Measurements from ENCODE around the gene ZNF326. TPM values are rescaled to one million over a fixed set of nuclear protein-coding genes. Genes with fewer than 3 reads are reported as not detected.
"Not testable (repeated sequence)": the region's sequence is repeated elsewhere in the genome, so short reads cannot be mapped to it uniquely, and the experiment has no call there.

Gene ZNF326
- polyA plus RNA-seq, 1 donor (not counting 4 experiments of a cell fraction or from before 2014, with no cell fraction given), result 22.7 TPM

DNA sequence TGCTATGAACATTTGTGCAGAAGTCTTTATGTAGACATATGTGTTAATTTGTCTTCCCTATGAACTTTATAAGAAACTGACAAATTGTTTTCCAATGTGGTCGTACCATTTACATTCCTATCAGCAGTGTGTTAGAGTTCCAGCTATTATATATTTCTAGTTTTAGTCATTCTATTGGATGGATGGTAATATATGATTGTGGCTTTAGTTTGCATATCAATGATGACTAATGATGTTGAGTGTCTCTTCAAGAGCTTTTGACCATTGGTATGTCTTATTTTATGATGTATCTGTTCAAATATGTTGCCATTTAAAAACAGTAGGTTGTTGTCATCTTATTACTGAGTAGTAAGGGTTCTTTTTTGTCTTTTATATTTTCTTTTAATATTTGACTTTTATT, 16.2 kb upstream of the ZNF326 start:
- no peak overlapping the region for H3K4me2 ChIP-seq (ENCODE audit: control insufficient read depth, extremely low read depth, insufficient read depth, low read depth, low read length)
- no peak for TF ChIP-seq EZH2 (IDR thresholded peaks at IDR 0.05; ENCODE audit: low read length)
- TF ChIP-seq, protein P1, sequence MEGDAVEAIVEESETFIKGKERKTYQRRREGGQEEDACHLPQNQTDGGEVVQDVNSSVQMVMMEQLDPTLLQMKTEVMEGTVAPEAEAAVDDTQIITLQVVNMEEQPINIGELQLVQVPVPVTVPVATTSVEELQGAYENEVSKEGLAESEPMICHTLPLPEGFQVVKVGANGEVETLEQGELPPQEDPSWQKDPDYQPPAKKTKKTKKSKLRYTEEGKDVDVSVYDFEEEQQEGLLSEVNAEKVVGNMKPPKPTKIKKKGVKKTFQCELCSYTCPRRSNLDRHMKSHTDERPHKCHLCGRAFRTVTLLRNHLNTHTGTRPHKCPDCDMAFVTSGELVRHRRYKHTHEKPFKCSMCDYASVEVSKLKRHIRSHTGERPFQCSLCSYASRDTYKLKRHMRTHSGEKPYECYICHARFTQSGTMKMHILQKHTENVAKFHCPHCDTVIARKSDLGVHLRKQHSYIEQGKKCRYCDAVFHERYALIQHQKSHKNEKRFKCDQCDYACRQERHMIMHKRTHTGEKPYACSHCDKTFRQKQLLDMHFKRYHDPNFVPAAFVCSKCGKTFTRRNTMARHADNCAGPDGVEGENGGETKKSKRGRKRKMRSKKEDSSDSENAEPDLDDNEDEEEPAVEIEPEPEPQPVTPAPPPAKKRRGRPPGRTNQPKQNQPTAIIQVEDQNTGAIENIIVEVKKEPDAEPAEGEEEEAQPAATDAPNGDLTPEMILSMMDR (optimal IDR thresholded peaks at IDR 0.05 in 1 of 3, IDR thresholded peaks at IDR 0.05 in 1 of 3, conservative IDR thresholded peaks at IDR 0.05 in 1 of 3; ENCODE audit: extremely low read depth in 1 of 3, insufficient read depth in 2 of 3, low read length in 3 of 3), result no peak
- DNase-seq (ENCODE audit: low read depth, low spot score) (no peak), FAIRE-seq (no peak)
- dilution Hi-C loops (cut with MboI; ENCODE audit: extremely low pct_ligation_motif_present, low sequenced_read_pairs), result no loop called here
- H2AFZ ChIP-seq (ENCODE audit: control insufficient read depth, low read length), result no peak overlapping the region
- H3K27me3 ChIP-seq (ENCODE audit: control insufficient read depth, extremely low read depth, insufficient read depth, low read length), result no peaks in the 10 kb centered on the region
- no peaks in the 10 kb centered on the region for H3K79me2 ChIP-seq (ENCODE audit: control insufficient read depth, insufficient read depth, low read length)
- peaks cover 9% of the 10 kb centered on the region for H3K4me1 ChIP-seq (ENCODE audit: control insufficient read depth, extremely low read depth, insufficient read depth, low read length)
- no peaks in the 10 kb centered on the region for H3K9me3 ChIP-seq (ENCODE audit: control insufficient read depth, low read depth, low read length)
- no peak overlapping the region for H3K9ac ChIP-seq (ENCODE audit: control insufficient read depth, extremely low read depth, insufficient read depth, low read length)
- no peaks in the 10 kb centered on the region for H3K36me3 ChIP-seq (ENCODE audit: control insufficient read depth in 2 of 2, extremely low read depth in 1 of 2, insufficient read depth in 2 of 2, low read length in 2 of 2)
- no peak overlapping the region for H3K27ac ChIP-seq (ENCODE audit: control insufficient read depth, insufficient read depth, low read length)
- H3K4me3 ChIP-seq (ENCODE audit: control insufficient read depth in 2 of 3, extremely low read depth in 1 of 3, insufficient read depth in 2 of 3, low read depth in 1 of 3, low read length in 3 of 3), result no peak overlapping the region
- H3K9me1 ChIP-seq (ENCODE audit: control insufficient read depth, extremely low read depth, insufficient read depth, low read length), result no peaks in the 10 kb centered on the region
- H4K20me1 ChIP-seq (ENCODE audit: control insufficient read depth, extremely low read depth, insufficient read depth, low read length), result no peaks in the 10 kb centered on the region

DNA sequence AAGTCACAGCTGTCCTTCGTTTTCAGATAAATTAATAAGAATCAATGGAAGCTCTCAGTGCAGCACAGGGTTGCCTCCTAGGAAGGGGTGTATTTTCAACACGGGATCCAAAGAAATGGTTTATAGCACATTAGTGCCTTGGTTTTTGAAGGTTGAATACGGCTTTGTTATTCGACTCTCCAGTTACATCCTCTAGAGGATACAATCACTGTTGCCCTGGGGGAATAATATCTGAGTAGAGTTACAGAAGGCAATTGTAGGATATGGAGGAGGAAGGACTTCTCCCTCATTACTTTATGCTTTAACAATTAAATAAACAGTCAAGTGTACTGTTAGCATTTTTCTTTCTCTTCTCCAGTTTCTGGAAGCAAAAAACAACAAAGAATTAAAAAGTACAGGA, 14.3 kb upstream of the ZNF326 start:
- Histone ChIP-seq H3K9me3 (ENCODE audit: control insufficient read depth, low read depth, low read length) (no peaks in the 10 kb centered on the region), H3K4me3 (ENCODE audit: control insufficient read depth in 2 of 3, extremely low read depth in 1 of 3, insufficient read depth in 2 of 3, low read depth in 1 of 3, low read length in 3 of 3) (no peak overlapping the region), H3K4me1 (ENCODE audit: control insufficient read depth, extremely low read depth, insufficient read depth, low read length) (no peaks in the 10 kb centered on the region), H3K4me2 (ENCODE audit: control insufficient read depth, extremely low read depth, insufficient read depth, low read depth, low read length) (no peak overlapping the region), H3K27ac (ENCODE audit: control insufficient read depth, insufficient read depth, low read length) (no peak overlapping the region), H3K79me2 (ENCODE audit: control insufficient read depth, insufficient read depth, low read length) (no peaks in the 10 kb centered on the region), H3K9ac (ENCODE audit: control insufficient read depth, extremely low read depth, insufficient read depth, low read length) (no peak overlapping the region), H2AFZ (ENCODE audit: control insufficient read depth, low read length) (no peak overlapping the region), H3K36me3 (ENCODE audit: control insufficient read depth in 2 of 2, extremely low read depth in 1 of 2, insufficient read depth in 2 of 2, low read length in 2 of 2) (no peaks in the 10 kb centered on the region), H3K27me3 (ENCODE audit: control insufficient read depth, extremely low read depth, insufficient read depth, low read length) (no peaks in the 10 kb centered on the region), H3K9me1 (ENCODE audit: control insufficient read depth, extremely low read depth, insufficient read depth, low read length) (no peaks in the 10 kb centered on the region), H4K20me1 (ENCODE audit: control insufficient read depth, extremely low read depth, insufficient read depth, low read length) (no peaks in the 10 kb centered on the region)
- dilution Hi-C loops (cut with MboI; ENCODE audit: extremely low pct_ligation_motif_present, low sequenced_read_pairs), result no loop called here
- FAIRE-seq (no peak), DNase-seq (ENCODE audit: low read depth, low spot score) (no peak)
- TF ChIP-seq EZH2 (IDR thresholded peaks at IDR 0.05; ENCODE audit: low read length), result no peak
- TF ChIP-seq, protein P1 (optimal IDR thresholded peaks at IDR 0.05 in 1 of 3, IDR thresholded peaks at IDR 0.05 in 1 of 3, conservative IDR thresholded peaks at IDR 0.05 in 1 of 3; ENCODE audit: extremely low read depth in 1 of 3, insufficient read depth in 2 of 3, low read length in 3 of 3), result no peak

DNA sequence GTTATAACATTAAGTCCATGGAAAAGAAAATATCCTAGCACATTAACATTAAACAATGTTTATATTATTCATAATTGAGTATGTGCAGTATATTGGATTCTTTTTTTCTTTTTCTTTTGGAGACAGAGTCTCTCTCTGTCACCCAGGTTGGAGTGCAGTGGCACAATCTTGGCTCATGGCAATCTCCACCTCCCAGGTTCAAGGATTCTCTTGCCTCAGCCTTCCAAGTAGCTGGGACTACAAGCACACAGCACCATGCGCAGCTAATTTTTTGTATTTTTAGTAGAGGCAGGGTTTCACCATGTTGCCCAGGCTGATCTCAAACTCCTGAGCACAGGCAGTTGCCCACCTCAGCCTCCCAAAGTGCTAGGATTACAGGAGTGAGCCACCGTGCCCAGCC, 12.1 kb upstream of the ZNF326 start:
- dilution Hi-C loops (cut with MboI; ENCODE audit: extremely low pct_ligation_motif_present, low sequenced_read_pairs); H3K9me3 ChIP-seq (ENCODE audit: control insufficient read depth, low read depth, low read length); H3K4me3 ChIP-seq (ENCODE audit: control insufficient read depth in 2 of 3, extremely low read depth in 1 of 3, insufficient read depth in 2 of 3, low read depth in 1 of 3, low read length in 3 of 3); H3K9me1 ChIP-seq (ENCODE audit: control insufficient read depth, extremely low read depth, insufficient read depth, low read length); H3K27ac ChIP-seq (ENCODE audit: control insufficient read depth, insufficient read depth, low read length); H3K9ac ChIP-seq (ENCODE audit: control insufficient read depth, extremely low read depth, insufficient read depth, low read length); H3K4me1 ChIP-seq (ENCODE audit: control insufficient read depth, extremely low read depth, insufficient read depth, low read length); DNase-seq (ENCODE audit: low read depth, low spot score); H3K4me2 ChIP-seq (ENCODE audit: control insufficient read depth, extremely low read depth, insufficient read depth, low read depth, low read length); H2AFZ ChIP-seq (ENCODE audit: control insufficient read depth, low read length); H3K79me2 ChIP-seq (ENCODE audit: control insufficient read depth, insufficient read depth, low read length); H3K27me3 ChIP-seq (ENCODE audit: control insufficient read depth, extremely low read depth, insufficient read depth, low read length); H3K36me3 ChIP-seq (ENCODE audit: control insufficient read depth in 2 of 2, extremely low read depth in 1 of 2, insufficient read depth in 2 of 2, low read length in 2 of 2); FAIRE-seq; H4K20me1 ChIP-seq (ENCODE audit: control insufficient read depth, extremely low read depth, insufficient read depth, low read length): not testable (repeated sequence)

DNA sequence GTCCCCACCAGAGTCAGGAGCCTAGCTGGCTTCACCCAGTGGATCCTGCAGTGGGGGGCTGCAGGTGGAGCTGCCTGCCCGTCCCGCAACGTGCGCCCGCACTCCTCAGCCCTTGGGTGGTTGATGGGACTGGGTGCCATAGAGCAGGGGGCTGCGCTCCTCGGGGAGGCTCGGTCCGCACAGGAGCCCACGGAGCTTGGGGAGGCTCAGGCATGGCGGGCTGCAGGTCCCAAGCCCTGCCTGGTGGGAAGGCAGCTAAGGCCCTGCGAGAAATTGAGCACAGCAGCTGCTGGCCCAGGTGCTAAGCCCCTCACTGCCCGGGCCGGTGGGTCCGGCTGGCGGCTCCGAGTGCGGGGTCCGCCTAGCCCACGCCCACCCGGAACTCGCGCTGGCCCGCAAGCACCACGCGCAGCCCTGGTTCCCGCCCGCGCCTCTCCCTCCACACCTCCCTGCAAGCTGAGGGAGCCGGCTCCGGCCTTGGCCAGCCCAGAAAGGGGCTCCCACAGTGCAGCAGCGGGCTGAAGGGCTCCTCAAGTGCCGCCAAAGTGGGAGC, 10.3 kb upstream of the ZNF326 start:
- H3K27me3 ChIP-seq (ENCODE audit: control insufficient read depth, extremely low read depth, insufficient read depth, low read length); H2AFZ ChIP-seq (ENCODE audit: control insufficient read depth, low read length); H3K79me2 ChIP-seq (ENCODE audit: control insufficient read depth, insufficient read depth, low read length); H3K27ac ChIP-seq (ENCODE audit: control insufficient read depth, insufficient read depth, low read length); H3K9me3 ChIP-seq (ENCODE audit: control insufficient read depth, low read depth, low read length); H3K4me1 ChIP-seq (ENCODE audit: control insufficient read depth, extremely low read depth, insufficient read depth, low read length); H3K4me3 ChIP-seq (ENCODE audit: control insufficient read depth in 2 of 3, extremely low read depth in 1 of 3, insufficient read depth in 2 of 3, low read depth in 1 of 3, low read length in 3 of 3); H3K9me1 ChIP-seq (ENCODE audit: control insufficient read depth, extremely low read depth, insufficient read depth, low read length); FAIRE-seq; H3K4me2 ChIP-seq (ENCODE audit: control insufficient read depth, extremely low read depth, insufficient read depth, low read depth, low read length); H3K9ac ChIP-seq (ENCODE audit: control insufficient read depth, extremely low read depth, insufficient read depth, low read length); H4K20me1 ChIP-seq (ENCODE audit: control insufficient read depth, extremely low read depth, insufficient read depth, low read length); H3K36me3 ChIP-seq (ENCODE audit: control insufficient read depth in 2 of 2, extremely low read depth in 1 of 2, insufficient read depth in 2 of 2, low read length in 2 of 2); DNase-seq (ENCODE audit: low read depth, low spot score); dilution Hi-C loops (cut with MboI; ENCODE audit: extremely low pct_ligation_motif_present, low sequenced_read_pairs): not testable (repeated sequence)

Measured in keratinocyte (primary cell).